Thymus (tissue), 11 donors: ENCODE results near the gene FRMD3. TPM values are rescaled to one million over a fixed set of nuclear protein-coding genes. Genes with fewer than 3 reads are reported as not detected.

Experiments used
- DNase-seq, 9 donors: peaks; one replicate each; pipeline ENCODE4 v3.0.0-alpha.2; 2013; ENCODE audit warnings: low spot score in 9 of 9, low read depth in 6 of 9, missing footprints in 1 of 9
- H3K27ac ChIP-seq, 2 donors: one replicate each; pipeline ENCODE4 v1.5.1; 2013; ENCODE audit warnings: control low read depth in 1 of 2, low read depth in 1 of 2, low read length in 1 of 2, mild to moderate bottlenecking in 1 of 2, moderate library complexity in 1 of 2
- H3K27me3 ChIP-seq, 2 donors: one replicate each; pipeline ENCODE4 v1.5.1; 2013; ENCODE audit warnings: low read length in 1 of 2; ENCODE audit not compliant: control insufficient read depth in 2 of 2, insufficient read depth in 1 of 2
- H3K36me3 ChIP-seq, 2 donors: one replicate each; pipeline ENCODE4 v1.5.1; 2013; ENCODE audit warnings: low read length in 1 of 2, mild to moderate bottlenecking in 1 of 2, moderate library complexity in 1 of 2; ENCODE audit not compliant: control insufficient read depth in 2 of 2, insufficient read depth in 2 of 2
- H3K4me1 ChIP-seq, 2 donors: one replicate each; pipeline ENCODE4 v1.5.1; 2013; ENCODE audit warnings: low read length in 2 of 2; ENCODE audit not compliant: control insufficient read depth in 2 of 2, insufficient read depth in 2 of 2
- H3K4me3 ChIP-seq, 2 donors: one replicate each; pipeline ENCODE4 v1.5.1; 2013; ENCODE audit warnings: low read length in 2 of 2, control low read depth in 1 of 2, mild to moderate bottlenecking in 1 of 2
- H3K9me3 ChIP-seq, 2 donors: one replicate each; pipeline ENCODE4 v1.5.1; 2013; ENCODE audit warnings: low read length in 1 of 2, mild to moderate bottlenecking in 1 of 2; ENCODE audit not compliant: control insufficient read depth in 2 of 2, insufficient read depth in 1 of 2
- WGBS: extraction: QIAGEN DNeasy Blood & Tissue Kit; methylation state at CpG from one replicate; pipeline ENCODE4 v1.1.7; 2013; 5-methylcytosine and 5-hydroxymethylcytosine counted together
- polyA plus RNA-seq: library from polyadenylated mRNA; stranded (reverse); fragments of 200-250 nt; gene quantifications from one replicate; pipeline ENCODE4 v1.2.3, GENCODE V29; 2013
- total RNA-seq: library from RNA; stranded (reverse); fragments of 120-200 nt; gene quantifications from one replicate; pipeline ENCODE4 v1.2.4, GENCODE V29; 2013
- donor health status: healthy.

FRMD3 gene
- total and polyA plus RNA-seq, 2 donors, result 0.94 to 1.3 TPM

DNA sequence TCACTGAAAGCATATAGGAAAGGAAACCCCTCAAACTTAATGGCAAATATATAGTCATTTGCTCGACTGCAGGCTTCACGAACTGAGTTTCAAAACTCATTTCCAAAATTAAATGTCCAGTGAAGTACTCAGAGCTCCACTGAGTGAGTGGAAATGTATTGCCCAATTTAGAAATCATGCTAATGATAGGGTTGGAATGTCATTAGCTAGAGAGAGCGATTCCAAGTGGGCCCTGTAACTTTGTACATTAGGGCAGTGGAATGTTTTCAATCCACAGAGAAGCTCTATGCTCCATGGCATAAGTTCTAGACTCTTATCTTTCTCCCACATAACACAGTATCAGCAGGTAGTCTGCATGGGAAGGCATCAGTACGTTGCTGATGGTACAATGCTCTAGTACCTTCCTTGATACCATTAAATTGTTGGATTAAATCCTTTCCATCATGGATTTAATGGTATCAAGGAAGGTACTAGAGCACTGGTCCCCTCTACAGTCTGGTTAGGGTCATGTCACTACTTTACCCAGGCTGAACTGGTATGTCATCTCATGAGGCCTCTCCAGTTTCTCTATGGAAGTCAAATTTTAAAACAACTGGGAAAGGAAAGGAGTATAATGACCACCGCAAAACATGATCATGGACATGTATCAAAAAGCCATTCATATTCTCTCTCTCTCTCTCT, 292.1 kb downstream of the FRMD3 start:
- H3K4me3 ChIP-seq, result no peak overlapping the region
- no peaks in the 10 kb centered on the region for H3K4me1 ChIP-seq
- DNase-seq, result no peak
- H3K27me3 ChIP-seq, result no peaks in the 10 kb centered on the region
- H3K27ac ChIP-seq, result no peak overlapping the region
- WGBS, result 94% methylated on average over 5 of the region's 5 CpGs
- peaks cover 0 to 5% of the 10 kb centered on the region in 2 donors for H3K9me3 ChIP-seq
- no peaks in the 10 kb centered on the region for H3K36me3 ChIP-seq

DNA sequence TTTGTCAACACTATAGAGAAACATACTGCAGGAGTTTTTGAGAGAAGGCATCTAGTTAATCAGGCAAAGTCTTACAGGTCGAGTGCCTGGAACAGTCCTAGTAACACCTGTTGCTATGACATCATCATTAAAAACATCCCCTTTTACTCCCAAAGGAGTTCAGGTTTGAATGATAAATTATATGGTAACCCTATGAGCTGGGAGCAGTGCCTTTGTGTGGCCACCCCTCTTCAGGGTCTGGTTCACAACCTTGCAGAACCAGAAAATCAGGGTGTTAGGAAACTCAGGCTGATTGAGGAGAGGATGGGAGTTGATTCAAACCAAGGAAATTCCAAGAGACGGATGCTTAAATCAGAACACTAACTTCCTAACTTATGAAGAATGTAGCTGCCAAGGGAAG, 296.1 kb downstream of the FRMD3 start:
- Histone ChIP-seq H3K36me3 (no peaks in the 10 kb centered on the region), H3K27ac (no peak overlapping the region), H3K27me3 (no peaks in the 10 kb centered on the region), H3K9me3 (no peaks in the 10 kb centered on the region), H3K4me1 (no peaks in the 10 kb centered on the region), H3K4me3 (no peak overlapping the region)
- no peak for DNase-seq
- 87% methylated on average over 2 of the region's 2 CpGs for WGBS

DNA sequence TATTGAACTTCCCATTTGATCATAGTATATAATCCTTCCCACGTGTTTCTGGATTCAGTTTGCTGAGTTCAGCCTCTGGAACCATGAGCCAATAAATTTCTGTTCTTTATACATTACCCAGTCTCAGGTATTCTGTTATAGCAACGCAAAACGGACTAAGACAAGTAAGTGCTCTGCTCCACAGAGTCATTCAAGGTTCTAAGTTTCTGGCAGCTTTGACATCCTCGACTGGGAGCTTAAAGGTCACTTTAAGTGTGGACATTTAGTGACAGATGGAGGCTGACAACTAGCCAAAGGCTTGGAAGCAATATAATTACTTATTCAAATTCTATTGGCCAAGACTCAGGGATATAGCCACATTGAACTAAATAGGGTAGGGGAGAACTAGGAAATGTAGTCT, 297.5 kb downstream of the FRMD3 start:
- Histone ChIP-seq H3K27me3 (no peaks in the 10 kb centered on the region), H3K27ac (no peak overlapping the region), H3K4me1 (no peaks in the 10 kb centered on the region), H3K36me3 (no peaks in the 10 kb centered on the region), H3K9me3 (no peaks in the 10 kb centered on the region), H3K4me3 (no peak overlapping the region)
- no peak for DNase-seq
- 81% methylated on average over 4 of the region's 4 CpGs for WGBS

- no peak overlapping the region for H3K27ac ChIP-seq
- no peak for DNase-seq
- H3K4me3 ChIP-seq, result no peak overlapping the region
Observed at GRCh38 chr9:83239747-83240146, 298.5 kb downstream of the FRMD3 start.

DNA sequence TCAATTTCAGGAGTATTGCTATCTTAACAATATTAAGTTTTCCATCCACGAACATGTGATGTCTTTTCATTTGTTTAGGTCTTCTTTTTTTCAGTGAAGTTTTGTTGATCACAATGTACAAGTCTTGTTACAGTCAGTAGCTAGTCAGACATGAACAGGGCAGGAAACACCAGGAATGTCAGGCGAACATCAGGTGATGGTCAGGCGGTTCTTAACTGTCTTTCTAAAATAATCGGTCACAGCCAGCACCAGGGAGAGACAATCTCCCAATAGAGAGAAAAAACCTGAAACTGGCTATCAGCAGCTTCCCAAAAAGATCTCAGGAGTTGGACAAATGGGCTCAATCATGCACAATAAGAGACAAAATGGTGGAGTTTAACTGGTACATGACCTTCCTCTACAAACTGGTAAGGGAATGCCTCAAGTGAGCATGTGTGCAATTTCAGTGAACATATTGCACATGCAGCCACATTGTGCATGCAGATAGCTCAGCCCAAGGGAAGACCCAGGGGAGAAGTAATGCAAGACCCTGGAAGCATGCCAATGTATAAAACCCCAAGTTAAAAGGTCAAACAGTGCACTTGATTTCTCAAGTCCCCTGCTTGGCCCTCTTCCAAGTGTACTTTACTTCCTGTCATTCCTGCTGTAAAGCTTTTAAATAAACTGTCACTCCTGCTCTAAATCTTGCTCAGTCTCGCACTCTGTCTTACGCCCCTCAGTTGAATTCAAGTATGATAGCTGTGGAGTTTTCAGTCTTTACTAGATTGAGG, 299.1 kb downstream of the FRMD3 start:
- Histone ChIP-seq H3K27ac (no peak overlapping the region), H3K4me1 (no peaks in the 10 kb centered on the region), H3K9me3 (no peaks in the 10 kb centered on the region), H3K36me3 (no peaks in the 10 kb centered on the region), H3K4me3 (no peak overlapping the region), H3K27me3 (no peaks in the 10 kb centered on the region)
- no peak for DNase-seq
- WGBS, result 81% methylated on average over 6 of the region's 6 CpGs

More at GRCh38 chr9:83239747-83240146, 298.5 kb downstream of the FRMD3 start:
- Histone ChIP-seq H3K4me1 (no peaks in the 10 kb centered on the region), H3K27me3 (no peaks in the 10 kb centered on the region), H3K36me3 (no peaks in the 10 kb centered on the region), H3K9me3 (no peaks in the 10 kb centered on the region)

DNA sequence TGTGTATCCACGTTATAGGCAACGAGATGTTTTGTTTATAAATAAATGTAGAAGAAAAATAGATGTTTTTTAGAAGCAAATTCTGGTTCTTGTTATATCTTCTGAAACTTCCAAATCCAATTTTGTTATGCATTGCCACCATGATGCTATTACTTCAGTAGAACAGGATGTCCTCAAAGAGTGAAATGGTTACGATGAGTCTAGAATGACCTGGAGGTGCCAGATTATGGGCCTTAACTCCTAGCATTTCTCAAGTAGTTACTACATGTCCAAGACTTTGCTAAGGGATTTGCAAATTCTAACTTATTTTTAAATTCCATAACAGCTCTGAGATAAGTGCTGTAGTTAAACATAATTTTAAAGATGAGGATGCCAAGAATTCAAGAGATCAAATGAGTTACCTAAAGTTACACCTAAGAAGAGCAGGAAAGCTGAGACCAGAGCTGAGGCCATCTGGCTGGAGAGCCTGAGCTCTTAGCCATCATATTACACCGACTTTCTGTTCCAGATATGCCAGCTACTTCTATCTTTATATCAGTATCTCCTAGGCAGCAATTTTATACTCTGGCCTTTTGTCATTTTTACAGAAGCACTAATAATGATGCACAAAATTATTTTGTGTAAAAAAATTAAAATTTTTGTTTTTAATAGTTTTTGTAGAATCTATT, 302.0 kb downstream of the FRMD3 start:
- Histone ChIP-seq H3K4me1 (no peaks in the 10 kb centered on the region), H3K27ac (no peak overlapping the region), H3K4me3 (no peak overlapping the region), H3K9me3 (no peaks in the 10 kb centered on the region), H3K27me3 (no peaks in the 10 kb centered on the region), H3K36me3 (no peaks in the 10 kb centered on the region)
- WGBS, result 96% methylated on average over 4 of the region's 4 CpGs
- no peak for DNase-seq

GRCh38 chr9:83235526-83235925, 302.7 kb downstream of the FRMD3 start:
- 93% methylated on average over 2 of the region's 2 CpGs for WGBS
- Histone ChIP-seq H3K4me1 (no peaks in the 10 kb centered on the region), H3K27me3 (no peaks in the 10 kb centered on the region), H3K36me3 (no peaks in the 10 kb centered on the region), H3K4me3 (no peak overlapping the region), H3K9me3 (no peaks in the 10 kb centered on the region), H3K27ac (no peak overlapping the region)
- no peak for DNase-seq

- 85% methylated on average over 3 of the region's 3 CpGs for whole genome bisulfite sequencing
- H3K27me3 ChIP-seq, result no peaks in the 10 kb centered on the region
- H3K4me1 ChIP-seq, result no peaks in the 10 kb centered on the region
- H3K9me3 ChIP-seq, result no peaks in the 10 kb centered on the region
- H3K4me3 ChIP-seq, result no peak overlapping the region
- DNase-seq, result no peak
- H3K36me3 ChIP-seq, result no peaks in the 10 kb centered on the region
- H3K27ac ChIP-seq, result no peak overlapping the region
Observed at GRCh38 chr9:83234541-83234940, 303.7 kb downstream of the FRMD3 start.

GRCh38 chr9:83233647-83234046, 304.6 kb downstream of the FRMD3 start:
- Histone ChIP-seq H3K27me3 (no peaks in the 10 kb centered on the region), H3K36me3 (no peaks in the 10 kb centered on the region), H3K27ac (no peak overlapping the region), H3K4me3 (no peak overlapping the region), H3K4me1 (no peaks in the 10 kb centered on the region), H3K9me3 (no peaks in the 10 kb centered on the region)
- DNase-seq, result no peak
- WGBS, result 75% methylated on average over 2 of the region's 2 CpGs
